ENCODE results near the gene MAB21L1. TPM values are rescaled to one million over a fixed set of nuclear protein-coding genes. Genes with fewer than 3 reads are reported as not detected.

The MAB21L1 gene
- total RNA-seq, 1 experiment from 2014 or later: 9.9 TPM

- Histone ChIP-seq H4K20me1 (ENCODE audit: insufficient read depth, low read depth, low read length) (no peaks in the 10 kb centered on the region), H3K9me3 (ENCODE audit: low read length) (no peaks in the 10 kb centered on the region), H3K27me3 (ENCODE audit: low read length) (0 out of 2 replicates have a peak, but pooled peaks cover 3% of the 10 kb centered on the region), H3K4me1 (ENCODE audit: low read length) (peaks cover 3% of the 10 kb centered on the region), H3K9me2 (replicated peaks; ENCODE audit: insufficient read depth, low read length) (no peaks in the 10 kb centered on the region; the same call in 1 of the 2 replicates), H3K4me2 (ENCODE audit: low read depth, low read length, poor library complexity, severe bottlenecking) (no peak overlapping the region), H3K9ac (ENCODE audit: low read length) (no peak overlapping the region), H3K36me3 (ENCODE audit: insufficient read depth, low read length) (no peaks in the 10 kb centered on the region), H3K4me3 (ENCODE audit: low read length) (no peak overlapping the region), H3K79me2 (ENCODE audit: low read length) (no peaks in the 10 kb centered on the region), H2AFZ (ENCODE audit: low read length) (no peak overlapping the region), H3K27ac (ENCODE audit: low read length) (no peak overlapping the region)
- no peak for DNase-seq
Observed at GRCh38 chr13:35501661-35502235, 25.3 kb upstream of the MAB21L1 start.

- no peak overlapping the region for H3K9ac ChIP-seq (ENCODE audit: low read length)
- H3K9me2 ChIP-seq (replicated peaks; ENCODE audit: insufficient read depth, low read length): no peaks in the 10 kb centered on the region; the same call in 1 of the 2 replicates
- H2AFZ ChIP-seq (ENCODE audit: low read length): no peak overlapping the region
- no peak overlapping the region for H3K4me3 ChIP-seq (ENCODE audit: low read length)
- H4K20me1 ChIP-seq (ENCODE audit: insufficient read depth, low read depth, low read length): no peaks in the 10 kb centered on the region
- H3K4me1 ChIP-seq (ENCODE audit: low read length): peaks cover 3% of the 10 kb centered on the region
- no peaks in the 10 kb centered on the region for H3K79me2 ChIP-seq (ENCODE audit: low read length)
- no peaks in the 10 kb centered on the region for H3K27me3 ChIP-seq (ENCODE audit: low read length)
- H3K9me3 ChIP-seq (ENCODE audit: low read length): no peaks in the 10 kb centered on the region
- H3K36me3 ChIP-seq (ENCODE audit: insufficient read depth, low read length): no peaks in the 10 kb centered on the region
- no peak for DNase-seq
- no peak overlapping the region for H3K4me2 ChIP-seq (ENCODE audit: low read depth, low read length, poor library complexity, severe bottlenecking)
- no peak overlapping the region for H3K27ac ChIP-seq (ENCODE audit: low read length)
Observed at GRCh38 chr13:35500144-35500543, 23.7 kb upstream of the MAB21L1 start.

GRCh38 chr13:35499676-35500075 lies 23.2 kb upstream of the MAB21L1 start:
- no peak overlapping the region for H2AFZ ChIP-seq (ENCODE audit: low read length)
- no peak overlapping the region for H3K4me2 ChIP-seq (ENCODE audit: low read depth, low read length, poor library complexity, severe bottlenecking)
- no peak overlapping the region for H3K27ac ChIP-seq (ENCODE audit: low read length)
- no peaks in the 10 kb centered on the region for H3K27me3 ChIP-seq (ENCODE audit: low read length)
- H4K20me1 ChIP-seq (ENCODE audit: insufficient read depth, low read depth, low read length): no peaks in the 10 kb centered on the region
- H3K79me2 ChIP-seq (ENCODE audit: low read length): no peaks in the 10 kb centered on the region
- no peaks in the 10 kb centered on the region for H3K9me3 ChIP-seq (ENCODE audit: low read length)
- H3K9me2 ChIP-seq (replicated peaks; ENCODE audit: insufficient read depth, low read length): no peaks in the 10 kb centered on the region; the same call in 1 of the 2 replicates
- H3K4me1 ChIP-seq (ENCODE audit: low read length): peaks cover 3% of the 10 kb centered on the region
- H3K36me3 ChIP-seq (ENCODE audit: insufficient read depth, low read length): no peaks in the 10 kb centered on the region
- no peak overlapping the region for H3K9ac ChIP-seq (ENCODE audit: low read length)
- DNase-seq: no peak
- no peak overlapping the region for H3K4me3 ChIP-seq (ENCODE audit: low read length)

- DNase-seq: no peak
Observed at GRCh38 chr13:35499196-35499662, 22.7 kb upstream of the MAB21L1 start.

GRCh38 chr13:35498231-35498630 lies 21.7 kb upstream of the MAB21L1 start:
- no peaks in the 10 kb centered on the region for H3K9me3 ChIP-seq (ENCODE audit: low read length)
- no peaks in the 10 kb centered on the region for H3K27me3 ChIP-seq (ENCODE audit: low read length)
- no peaks in the 10 kb centered on the region for H3K9me2 ChIP-seq (replicated peaks; ENCODE audit: insufficient read depth, low read length)
- no peak overlapping the region for H3K9ac ChIP-seq (ENCODE audit: low read length)
- H2AFZ ChIP-seq (ENCODE audit: low read length): no peak overlapping the region
- H3K4me1 ChIP-seq (ENCODE audit: low read length): peaks cover 3% of the 10 kb centered on the region
- H3K4me2 ChIP-seq (ENCODE audit: low read depth, low read length, poor library complexity, severe bottlenecking): no peak overlapping the region
- no peak overlapping the region for H3K4me3 ChIP-seq (ENCODE audit: low read length)
- H3K79me2 ChIP-seq (ENCODE audit: low read length): no peaks in the 10 kb centered on the region
- H3K36me3 ChIP-seq (ENCODE audit: insufficient read depth, low read length): no peaks in the 10 kb centered on the region
- no peak for DNase-seq
- no peak overlapping the region for H3K27ac ChIP-seq (ENCODE audit: low read length)
- H4K20me1 ChIP-seq (ENCODE audit: insufficient read depth, low read depth, low read length): no peaks in the 10 kb centered on the region

More at GRCh38 chr13:35499196-35499662, 22.7 kb upstream of the MAB21L1 start:
- Histone ChIP-seq H3K36me3 (ENCODE audit: insufficient read depth, low read length) (no peaks in the 10 kb centered on the region), H3K27ac (ENCODE audit: low read length) (no peak overlapping the region), H3K9ac (ENCODE audit: low read length) (no peak overlapping the region), H3K4me2 (ENCODE audit: low read depth, low read length, poor library complexity, severe bottlenecking) (no peak overlapping the region), H3K79me2 (ENCODE audit: low read length) (no peaks in the 10 kb centered on the region), H3K27me3 (ENCODE audit: low read length) (no peaks in the 10 kb centered on the region), H3K4me1 (ENCODE audit: low read length) (peaks cover 3% of the 10 kb centered on the region), H4K20me1 (ENCODE audit: insufficient read depth, low read depth, low read length) (no peaks in the 10 kb centered on the region), H3K4me3 (ENCODE audit: low read length) (no peak overlapping the region), H3K9me3 (ENCODE audit: low read length) (no peaks in the 10 kb centered on the region), H2AFZ (ENCODE audit: low read length) (no peak overlapping the region), H3K9me2 (replicated peaks; ENCODE audit: insufficient read depth, low read length) (no peaks in the 10 kb centered on the region; the same call in 1 of the 2 replicates)

- Histone ChIP-seq H3K4me2 (ENCODE audit: low read depth, low read length, poor library complexity, severe bottlenecking) (no peak overlapping the region), H3K9me3 (ENCODE audit: low read length) (no peaks in the 10 kb centered on the region), H3K36me3 (ENCODE audit: insufficient read depth, low read length) (no peaks in the 10 kb centered on the region), H3K4me3 (ENCODE audit: low read length) (no peak overlapping the region), H4K20me1 (ENCODE audit: insufficient read depth, low read depth, low read length) (no peaks in the 10 kb centered on the region), H3K79me2 (ENCODE audit: low read length) (no peaks in the 10 kb centered on the region), H3K27me3 (ENCODE audit: low read length) (no peaks in the 10 kb centered on the region), H3K9ac (ENCODE audit: low read length) (no peak overlapping the region), H3K4me1 (ENCODE audit: low read length) (peaks cover 3% of the 10 kb centered on the region), H3K27ac (ENCODE audit: low read length) (no peak overlapping the region), H2AFZ (ENCODE audit: low read length) (no peak overlapping the region), H3K9me2 (replicated peaks; ENCODE audit: insufficient read depth, low read length) (no peaks in the 10 kb centered on the region)
- DNase-seq: no peak
Observed at GRCh38 chr13:35496761-35497386, 20.4 kb upstream of the MAB21L1 start.

- Histone ChIP-seq H2AFZ (ENCODE audit: low read length) (no peak overlapping the region), H3K27ac (ENCODE audit: low read length) (no peak overlapping the region), H3K36me3 (ENCODE audit: insufficient read depth, low read length) (no peaks in the 10 kb centered on the region), H3K4me2 (ENCODE audit: low read depth, low read length, poor library complexity, severe bottlenecking) (no peak overlapping the region), H3K4me1 (ENCODE audit: low read length) (peaks cover 3% of the 10 kb centered on the region), H3K27me3 (ENCODE audit: low read length) (no peaks in the 10 kb centered on the region), H3K9ac (ENCODE audit: low read length) (no peak overlapping the region), H3K9me3 (ENCODE audit: low read length) (no peaks in the 10 kb centered on the region), H3K79me2 (ENCODE audit: low read length) (no peaks in the 10 kb centered on the region), H3K9me2 (replicated peaks; ENCODE audit: insufficient read depth, low read length) (no peaks in the 10 kb centered on the region), H3K4me3 (ENCODE audit: low read length) (no peak overlapping the region), H4K20me1 (ENCODE audit: insufficient read depth, low read depth, low read length) (no peaks in the 10 kb centered on the region)
- DNase-seq: no peak
Observed at GRCh38 chr13:35496006-35496405, 19.5 kb upstream of the MAB21L1 start.

GRCh38 chr13:35489050-35489449 lies 12.6 kb upstream of the MAB21L1 start:
- no peaks in the 10 kb centered on the region for H4K20me1 ChIP-seq (ENCODE audit: insufficient read depth, low read depth, low read length)
- no peaks in the 10 kb centered on the region for H3K9me2 ChIP-seq (replicated peaks; ENCODE audit: insufficient read depth, low read length)
- no peak overlapping the region for H2AFZ ChIP-seq (ENCODE audit: low read length)
- no peak overlapping the region for H3K4me2 ChIP-seq (ENCODE audit: low read depth, low read length, poor library complexity, severe bottlenecking)
- no peaks in the 10 kb centered on the region for H3K9me3 ChIP-seq (ENCODE audit: low read length)
- no peaks in the 10 kb centered on the region for H3K36me3 ChIP-seq (ENCODE audit: insufficient read depth, low read length)
- H3K27ac ChIP-seq (ENCODE audit: low read length): no peak overlapping the region
- H3K79me2 ChIP-seq (ENCODE audit: low read length): no peaks in the 10 kb centered on the region
- no peaks in the 10 kb centered on the region for H3K27me3 ChIP-seq (ENCODE audit: low read length)
- no peak overlapping the region for H3K9ac ChIP-seq (ENCODE audit: low read length)
- H3K4me3 ChIP-seq (ENCODE audit: low read length): no peak overlapping the region
- peaks cover 23% of the 10 kb centered on the region for H3K4me1 ChIP-seq (ENCODE audit: low read length)
- DNase-seq: no peak

All from Karpas-422 (cell line).